Vagina (tissue), 2 donors: ENCODE results near the gene NEK9.

Experiments
- POLR2A ChIP-seq, 2 donors: fragments of 450-650 bp; IDR thresholded peaks; one replicate each; pipeline ENCODE4 v1.6.1; 2017; ENCODE audit warnings: antibody characterized with exemption in 2 of 2, mild to moderate bottlenecking in 2 of 2, moderate library complexity in 2 of 2
- TF ChIP-seq, protein P1 (sequence below), 3 experiments: fragments of 450-650 bp in 2 of 3; fragments of 200-600 bp in 1 of 3; sonication (generic) in 1 of 3; IDR thresholded peaks; one replicate each; pipeline ENCODE4 v1.5.1; 2017 to 2019; ENCODE audit warnings: antibody characterized with exemption in 3 of 3, mild to moderate bottlenecking in 2 of 3, moderate library complexity in 2 of 3

DNA sequence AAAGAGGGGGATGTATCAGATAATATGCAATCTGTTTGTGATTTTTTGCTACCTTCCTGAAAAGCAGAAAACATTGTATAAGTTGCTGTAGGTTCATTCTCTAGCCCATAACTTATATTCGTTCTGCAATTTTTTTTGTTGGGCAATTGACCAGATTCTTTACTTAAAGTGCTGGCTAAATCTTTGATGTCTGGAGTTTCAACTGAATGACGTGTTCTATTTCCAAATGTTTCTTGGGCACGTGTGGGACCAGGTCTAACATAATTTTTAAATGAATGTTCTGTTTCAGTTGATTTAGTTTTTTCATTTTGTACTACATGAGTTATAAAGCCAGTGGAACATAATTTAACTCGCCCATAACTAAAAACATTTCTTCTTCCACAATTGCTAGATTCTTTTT, 79.3 kb downstream of the NEK9 start:
- TF ChIP-seq, protein P1, sequence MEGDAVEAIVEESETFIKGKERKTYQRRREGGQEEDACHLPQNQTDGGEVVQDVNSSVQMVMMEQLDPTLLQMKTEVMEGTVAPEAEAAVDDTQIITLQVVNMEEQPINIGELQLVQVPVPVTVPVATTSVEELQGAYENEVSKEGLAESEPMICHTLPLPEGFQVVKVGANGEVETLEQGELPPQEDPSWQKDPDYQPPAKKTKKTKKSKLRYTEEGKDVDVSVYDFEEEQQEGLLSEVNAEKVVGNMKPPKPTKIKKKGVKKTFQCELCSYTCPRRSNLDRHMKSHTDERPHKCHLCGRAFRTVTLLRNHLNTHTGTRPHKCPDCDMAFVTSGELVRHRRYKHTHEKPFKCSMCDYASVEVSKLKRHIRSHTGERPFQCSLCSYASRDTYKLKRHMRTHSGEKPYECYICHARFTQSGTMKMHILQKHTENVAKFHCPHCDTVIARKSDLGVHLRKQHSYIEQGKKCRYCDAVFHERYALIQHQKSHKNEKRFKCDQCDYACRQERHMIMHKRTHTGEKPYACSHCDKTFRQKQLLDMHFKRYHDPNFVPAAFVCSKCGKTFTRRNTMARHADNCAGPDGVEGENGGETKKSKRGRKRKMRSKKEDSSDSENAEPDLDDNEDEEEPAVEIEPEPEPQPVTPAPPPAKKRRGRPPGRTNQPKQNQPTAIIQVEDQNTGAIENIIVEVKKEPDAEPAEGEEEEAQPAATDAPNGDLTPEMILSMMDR (IDR thresholded peaks at IDR 0.05), result no peak
- no peak for TF ChIP-seq POLR2A (IDR thresholded peaks at IDR 0.05)
